ENCODE measurements around the gene TNP2.
"Not testable (repeated sequence)": the region's sequence is repeated elsewhere in the genome, so short reads cannot be mapped to it uniquely, and the experiment has no call there.

TNP2 gene

DNA sequence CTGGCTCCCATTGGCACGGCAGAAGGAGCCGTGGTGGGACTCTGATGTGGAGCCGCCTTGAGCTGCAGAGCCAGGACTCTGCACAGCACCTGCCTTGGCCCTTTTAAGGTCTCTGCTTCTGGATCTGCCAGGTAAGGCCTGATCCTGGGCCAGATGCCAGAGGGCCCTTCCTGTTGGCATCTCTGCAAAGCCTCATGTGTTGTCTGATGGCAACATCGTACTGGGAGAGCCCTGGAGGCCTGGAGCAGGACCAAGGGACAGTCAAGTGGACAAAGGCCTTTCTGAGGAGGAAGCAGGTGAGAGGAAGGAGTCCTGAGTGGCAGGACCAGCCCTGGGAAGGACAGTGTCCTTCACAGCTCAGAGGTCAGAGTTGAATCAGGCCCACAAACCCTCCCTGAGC is 39.2 kb downstream of the TNP2 start:
- no peak for DNase-seq
- TF ChIP-seq POLR2A (IDR thresholded peaks at IDR 0.05; ENCODE audit: low read length) (no peak), GATA1 (IDR thresholded peaks at IDR 0.05; ENCODE audit: low read depth, low read length) (no peak)

DNA sequence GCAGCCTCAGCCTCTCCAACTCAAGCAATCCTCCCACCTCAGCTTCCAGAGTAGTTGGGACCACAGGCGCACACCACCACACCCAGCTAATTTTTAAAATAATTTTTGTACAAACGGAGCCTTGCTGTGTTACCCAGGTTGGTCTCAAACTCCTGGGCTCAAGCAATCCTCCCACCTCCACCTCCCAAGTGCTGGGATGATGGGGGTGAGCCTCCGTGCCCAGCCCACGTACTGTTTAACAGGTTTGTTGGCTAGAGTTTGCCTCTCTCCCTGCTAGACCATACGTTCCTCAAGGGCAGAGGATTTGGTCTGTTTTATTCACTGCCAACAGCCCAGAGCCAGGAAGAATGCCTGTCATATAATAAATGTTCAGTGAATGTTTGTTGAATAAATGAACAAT is 39.7 kb downstream of the TNP2 start:
- TF ChIP-seq GATA1 (IDR thresholded peaks at IDR 0.05; ENCODE audit: low read depth, low read length) (no peak), POLR2A (IDR thresholded peaks at IDR 0.05; ENCODE audit: low read length) (no peak)
- no peak for DNase-seq

DNA sequence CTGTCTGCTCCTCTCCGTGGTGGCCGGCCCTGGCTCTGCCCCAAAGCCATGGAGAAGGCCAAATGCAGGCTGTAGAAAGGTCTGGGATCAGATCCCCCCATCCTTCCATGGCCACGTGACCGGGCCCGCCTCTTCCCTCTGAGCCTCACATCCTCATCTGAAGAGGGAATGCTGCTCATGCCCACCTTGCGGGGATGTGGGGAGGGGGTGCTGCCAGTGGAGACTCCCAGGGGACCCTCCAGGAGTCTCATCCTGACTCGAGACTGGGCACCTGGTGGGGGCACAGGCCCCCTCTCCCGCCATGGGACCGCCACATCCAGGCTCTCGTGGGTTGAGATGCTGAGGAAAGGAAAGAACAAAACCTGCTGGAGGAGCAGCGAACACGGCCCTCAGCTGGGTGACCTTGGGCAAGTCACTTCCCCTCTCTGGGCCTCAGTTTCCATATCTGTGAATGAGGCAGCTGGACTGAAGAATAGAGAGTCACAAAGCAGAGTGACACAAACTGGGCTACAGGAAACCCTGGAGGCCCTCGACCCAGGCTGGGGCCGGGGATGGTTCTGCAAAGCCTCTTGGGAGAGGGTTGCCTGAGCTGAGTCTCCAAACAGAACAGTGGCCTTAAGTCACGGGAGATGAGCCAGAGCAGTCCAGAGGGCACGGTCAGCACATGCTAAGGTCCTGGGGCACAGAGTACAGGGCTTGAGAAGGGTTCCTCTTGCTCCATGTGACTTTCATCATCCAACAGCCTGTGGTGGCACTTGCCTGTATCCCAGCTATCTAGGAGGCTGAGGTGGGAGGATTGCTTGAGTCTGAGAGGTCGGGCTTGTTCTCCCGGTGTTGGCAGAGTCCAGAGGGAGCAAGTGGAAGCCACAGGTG is 43.2 kb downstream of the TNP2 start:
- DNase-seq: no peak
- no peak for TF ChIP-seq GATA1 (IDR thresholded peaks at IDR 0.05; ENCODE audit: low read depth, low read length)

DNA sequence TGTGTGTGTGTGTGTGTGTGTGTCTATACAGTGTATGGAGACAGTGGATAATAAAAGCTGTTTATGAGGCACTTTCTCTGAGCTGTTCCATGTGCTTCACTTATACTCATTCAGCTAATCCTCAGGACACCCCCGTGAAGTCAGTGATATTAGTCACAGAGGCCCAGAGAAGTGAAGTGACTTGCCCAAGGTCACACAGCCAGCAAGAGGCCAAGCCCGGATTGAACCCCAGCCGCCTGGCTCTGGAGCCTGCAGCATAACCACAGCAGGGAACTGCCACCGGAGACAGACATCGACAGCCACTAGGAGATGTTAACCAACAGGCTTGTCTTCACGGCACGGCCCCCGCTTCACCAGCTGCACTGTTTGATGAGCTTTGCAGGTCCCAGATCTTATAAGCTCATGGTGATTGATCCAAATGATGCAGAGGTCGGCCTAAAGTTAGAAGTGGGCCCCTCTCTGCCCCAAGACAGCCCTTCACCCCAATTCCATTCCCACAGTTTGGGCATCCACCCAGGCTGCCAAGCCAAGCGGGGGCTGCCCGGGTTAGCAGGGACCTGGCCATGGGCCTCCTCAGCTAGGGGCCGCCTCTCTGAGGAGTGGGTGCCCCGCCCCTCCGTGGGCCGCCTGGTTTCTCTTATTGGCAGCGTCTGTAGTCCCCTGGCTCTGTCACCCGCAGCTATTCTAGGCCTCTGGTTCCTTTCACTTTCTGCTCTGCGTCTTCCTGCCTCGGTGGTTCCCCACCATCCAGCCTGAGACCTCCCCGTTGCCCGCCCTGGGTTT is 44.0 kb downstream of the TNP2 start:
- no peak for TF ChIP-seq GATA1 (IDR thresholded peaks at IDR 0.05; ENCODE audit: low read depth, low read length)
- no peak for TF ChIP-seq POLR2A (IDR thresholded peaks at IDR 0.05; ENCODE audit: low read length)
- DNase-seq: peak in 1 of 2 experiments; percentile 30

DNA sequence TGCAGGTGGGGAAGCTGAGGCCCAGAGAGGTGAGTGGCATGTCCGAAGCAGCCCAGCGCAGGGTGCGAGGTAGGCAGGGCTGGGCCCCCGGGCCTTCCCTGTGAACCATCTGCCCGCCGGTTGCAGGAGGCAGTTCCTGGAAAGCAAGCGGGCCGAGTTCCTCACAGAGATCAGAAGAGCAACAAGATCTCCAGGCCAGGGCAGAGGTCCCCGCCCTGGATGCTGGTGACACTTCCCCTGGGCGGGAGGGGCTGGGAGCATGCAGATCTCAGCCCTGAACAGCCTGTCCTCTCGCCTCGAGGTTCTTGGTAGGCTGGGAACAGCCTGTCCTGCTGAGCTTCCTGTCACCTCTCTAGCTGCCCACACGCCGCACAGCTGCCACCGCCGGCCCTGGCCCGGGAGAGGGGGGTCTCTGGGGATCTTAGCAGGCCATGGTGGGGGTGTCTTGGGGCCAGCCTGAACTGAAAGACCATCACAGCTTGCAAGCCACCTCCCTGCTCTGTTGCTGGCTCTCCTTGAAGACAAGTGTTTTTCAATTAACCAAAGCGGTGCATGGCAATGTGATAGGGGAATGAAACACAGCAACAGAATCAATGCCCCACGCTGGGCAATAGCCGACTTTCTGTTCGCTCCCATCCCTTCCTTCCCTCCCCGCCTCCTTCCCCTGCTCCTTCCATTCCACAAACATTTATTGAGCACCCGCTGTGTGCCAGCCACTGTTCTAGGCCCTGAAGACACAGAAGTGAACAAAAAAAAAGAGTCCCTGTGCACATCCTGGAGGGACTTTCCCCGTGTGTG is 44.8 kb downstream of the TNP2 start:
- DNase-seq: peak; percentile 77 to 80
- TF ChIP-seq POLR2A (IDR thresholded peaks at IDR 0.05; ENCODE audit: low read length) (peak; percentile 78), GATA1 (IDR thresholded peaks at IDR 0.05; ENCODE audit: low read depth, low read length) (no peak)

DNA sequence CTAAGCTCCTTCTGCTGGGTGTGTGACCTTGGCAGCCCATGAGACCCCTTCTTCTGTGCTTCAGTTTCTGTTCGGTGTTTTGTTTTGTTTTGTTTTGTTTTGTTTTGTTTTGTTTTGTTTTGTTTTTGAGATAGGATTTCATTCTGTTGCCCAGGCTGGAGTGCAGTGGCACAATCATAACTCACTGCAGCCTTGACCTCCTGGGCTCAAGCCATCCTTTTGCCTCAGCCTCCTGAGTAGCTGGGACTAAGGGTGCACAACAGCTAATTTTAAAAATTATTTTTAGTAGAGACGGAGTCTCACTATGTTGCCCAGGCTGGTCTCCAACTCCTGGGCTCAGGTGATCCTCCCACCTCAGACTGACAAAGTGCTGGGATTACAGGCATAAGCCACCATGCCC is 48.6 kb downstream of the TNP2 start:
- DNase-seq: not testable (repeated sequence)

DNA sequence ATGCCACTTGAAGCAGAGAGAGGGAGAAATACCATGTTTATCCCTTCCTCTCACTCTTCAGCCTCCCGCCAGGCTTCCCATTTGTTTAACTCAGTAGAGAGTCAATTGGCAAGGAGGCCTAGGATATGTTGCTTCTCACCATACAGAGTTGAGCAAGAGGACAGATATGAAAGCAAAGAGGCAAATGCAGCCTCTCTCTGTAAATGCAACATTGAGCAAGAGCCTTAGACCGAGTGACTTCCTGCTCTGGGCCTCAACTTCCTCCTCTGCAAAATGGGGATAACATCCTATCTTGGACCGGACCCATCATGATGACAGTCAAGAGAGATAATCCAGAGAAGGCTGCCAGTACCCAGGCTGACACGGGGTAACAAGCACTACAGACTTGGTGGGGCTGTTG is 49.9 kb downstream of the TNP2 start:
- no peak for DNase-seq
- TF ChIP-seq POLR2A (IDR thresholded peaks at IDR 0.05; ENCODE audit: low read length) (no peak), GATA1 (IDR thresholded peaks at IDR 0.05; ENCODE audit: low read depth, low read length) (no peak)

DNA sequence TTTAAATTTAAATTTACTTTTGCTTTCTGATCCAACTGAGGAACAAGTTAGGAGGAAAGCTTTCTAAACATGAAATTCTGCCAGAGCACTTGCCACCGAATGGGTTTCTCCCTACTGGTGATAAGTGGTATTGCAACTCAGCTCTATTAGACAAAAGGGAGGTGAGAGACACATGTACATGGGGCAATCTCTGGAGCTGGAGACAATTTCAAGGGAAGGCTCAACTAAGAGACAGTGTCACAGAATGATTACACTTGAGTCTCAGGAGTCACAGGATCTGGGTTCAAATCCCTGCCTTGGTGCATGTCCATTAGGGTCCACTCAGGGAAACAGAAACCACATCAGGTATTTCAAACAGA is 50.5 kb downstream of the TNP2 start:
- TF ChIP-seq GATA1 (IDR thresholded peaks at IDR 0.05; ENCODE audit: low read depth, low read length) (no peak), POLR2A (IDR thresholded peaks at IDR 0.05; ENCODE audit: low read length) (no peak)
- peak; percentile 39 to 47 for DNase-seq

Data from erythroblast (primary cell).